ENCODE data around the gene ANKRD6.

DNA sequence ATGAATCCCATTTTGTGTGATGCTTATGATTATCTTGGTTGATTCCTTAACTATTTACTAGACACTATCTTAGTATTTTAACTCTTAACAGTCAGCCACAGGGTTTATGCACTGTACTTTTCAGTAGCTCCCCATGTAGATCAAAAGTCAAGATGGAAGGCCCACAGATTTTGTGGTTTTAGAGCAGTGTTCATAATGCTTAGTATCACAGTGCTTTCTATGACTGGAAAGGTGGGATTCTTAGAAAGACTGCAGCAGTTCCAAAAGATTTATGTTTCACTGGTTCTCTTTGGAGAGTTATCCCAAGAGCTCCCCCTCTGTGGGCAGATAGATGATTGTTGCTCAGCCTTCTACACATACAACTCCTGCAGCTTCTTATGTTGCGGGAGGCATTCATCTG, 34.5 kb downstream of the ANKRD6 start:
- no peak for TF ChIP-seq GATA2 (IDR thresholded peaks at IDR 0.05; ENCODE audit: low read depth, low read length)
- TF ChIP-seq GATA3 (IDR thresholded peaks at IDR 0.05; ENCODE audit: low read depth, low read length), result no peak

All from SH-SY5Y (cell line).